Measurements from ENCODE around the gene NMNAT3. TPM values are rescaled to one million over a fixed set of nuclear protein-coding genes. Genes with fewer than 3 reads are reported as not detected.

Gene NMNAT3
- polyA plus RNA-seq, 1 donor (not counting 4 experiments of a cell fraction or from before 2014, with no cell fraction given) = 1.6 TPM

DNA sequence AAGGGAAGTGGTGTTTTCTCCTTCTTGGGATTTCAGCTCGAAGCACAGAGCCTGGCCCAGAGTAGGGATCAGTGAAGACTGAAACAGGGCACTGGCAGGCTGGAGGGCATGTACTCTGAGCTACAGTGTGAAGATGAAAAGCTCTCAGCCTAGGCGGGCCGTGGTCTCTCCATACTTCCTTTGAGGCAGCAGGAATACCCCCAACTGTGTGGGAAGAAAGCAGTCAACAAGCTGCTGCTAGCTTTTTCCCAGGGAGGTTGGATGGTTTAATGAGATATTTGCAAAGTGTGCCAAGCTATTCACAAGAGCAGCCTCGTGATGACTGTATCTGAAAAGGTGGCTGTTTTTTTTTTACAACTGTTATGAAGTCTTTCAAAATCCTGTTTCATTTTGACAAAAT, 47.2 kb downstream of the NMNAT3 start:
- H4K20me1 ChIP-seq (ENCODE audit: control insufficient read depth, extremely low read depth, insufficient read depth, low read length) = no peaks in the 10 kb centered on the region
- H3K4me2 ChIP-seq (ENCODE audit: control insufficient read depth, extremely low read depth, insufficient read depth, low read depth, low read length) = no peak overlapping the region
- no peaks in the 10 kb centered on the region for H3K27me3 ChIP-seq (ENCODE audit: control insufficient read depth, extremely low read depth, insufficient read depth, low read length)
- no peak for DNase-seq (ENCODE audit: low read depth, low spot score)
- TF ChIP-seq EZH2 (IDR thresholded peaks at IDR 0.05; ENCODE audit: low read length) = no peak
- TF ChIP-seq, protein P1, sequence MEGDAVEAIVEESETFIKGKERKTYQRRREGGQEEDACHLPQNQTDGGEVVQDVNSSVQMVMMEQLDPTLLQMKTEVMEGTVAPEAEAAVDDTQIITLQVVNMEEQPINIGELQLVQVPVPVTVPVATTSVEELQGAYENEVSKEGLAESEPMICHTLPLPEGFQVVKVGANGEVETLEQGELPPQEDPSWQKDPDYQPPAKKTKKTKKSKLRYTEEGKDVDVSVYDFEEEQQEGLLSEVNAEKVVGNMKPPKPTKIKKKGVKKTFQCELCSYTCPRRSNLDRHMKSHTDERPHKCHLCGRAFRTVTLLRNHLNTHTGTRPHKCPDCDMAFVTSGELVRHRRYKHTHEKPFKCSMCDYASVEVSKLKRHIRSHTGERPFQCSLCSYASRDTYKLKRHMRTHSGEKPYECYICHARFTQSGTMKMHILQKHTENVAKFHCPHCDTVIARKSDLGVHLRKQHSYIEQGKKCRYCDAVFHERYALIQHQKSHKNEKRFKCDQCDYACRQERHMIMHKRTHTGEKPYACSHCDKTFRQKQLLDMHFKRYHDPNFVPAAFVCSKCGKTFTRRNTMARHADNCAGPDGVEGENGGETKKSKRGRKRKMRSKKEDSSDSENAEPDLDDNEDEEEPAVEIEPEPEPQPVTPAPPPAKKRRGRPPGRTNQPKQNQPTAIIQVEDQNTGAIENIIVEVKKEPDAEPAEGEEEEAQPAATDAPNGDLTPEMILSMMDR (optimal IDR thresholded peaks at IDR 0.05 in 1 of 3, IDR thresholded peaks at IDR 0.05 in 1 of 3, conservative IDR thresholded peaks at IDR 0.05 in 1 of 3; ENCODE audit: extremely low read depth in 1 of 3, insufficient read depth in 2 of 3, low read length in 3 of 3) = no peak
- no peaks in the 10 kb centered on the region for H3K9me3 ChIP-seq (ENCODE audit: control insufficient read depth, low read depth, low read length)
- H3K36me3 ChIP-seq (ENCODE audit: control insufficient read depth in 2 of 2, extremely low read depth in 1 of 2, insufficient read depth in 2 of 2, low read length in 2 of 2) = no peaks in the 10 kb centered on the region
- H3K4me1 ChIP-seq (ENCODE audit: control insufficient read depth, extremely low read depth, insufficient read depth, low read length) = peaks cover 3% of the 10 kb centered on the region
- H2AFZ ChIP-seq (ENCODE audit: control insufficient read depth, low read length) = no peak overlapping the region
- H3K9ac ChIP-seq (ENCODE audit: control insufficient read depth, extremely low read depth, insufficient read depth, low read length) = no peak overlapping the region
- H3K27ac ChIP-seq (ENCODE audit: control insufficient read depth, insufficient read depth, low read length) = no peak overlapping the region
- dilution Hi-C loops (cut with MboI; ENCODE audit: extremely low pct_ligation_motif_present, low sequenced_read_pairs) = no loop called here
- no peak overlapping the region for H3K4me3 ChIP-seq (ENCODE audit: control insufficient read depth in 2 of 3, extremely low read depth in 1 of 3, insufficient read depth in 2 of 3, low read depth in 1 of 3, low read length in 3 of 3)
- no peak for FAIRE-seq
- no peaks in the 10 kb centered on the region for H3K79me2 ChIP-seq (ENCODE audit: control insufficient read depth, insufficient read depth, low read length)
- H3K9me1 ChIP-seq (ENCODE audit: control insufficient read depth, extremely low read depth, insufficient read depth, low read length) = peaks cover 3% of the 10 kb centered on the region

DNA sequence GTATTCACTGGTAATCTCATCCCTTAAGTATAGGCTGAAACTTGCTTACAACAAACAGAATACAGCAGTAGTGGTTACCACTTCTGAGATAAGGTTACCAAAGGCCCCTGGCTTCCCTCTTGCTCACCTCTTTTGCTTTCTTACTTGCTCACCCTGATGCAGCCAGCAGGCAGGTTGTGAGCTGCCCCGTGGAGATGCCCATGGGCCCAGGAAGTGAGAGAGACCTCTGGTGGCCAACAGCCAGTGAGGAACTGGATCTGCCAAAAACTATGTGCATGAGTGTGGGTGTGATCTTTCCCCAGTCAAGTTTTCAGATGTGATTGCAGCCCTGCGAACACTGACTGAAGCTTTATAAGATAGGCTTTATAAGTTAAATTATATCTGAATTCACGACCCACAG, 48.7 kb downstream of the NMNAT3 start:
- Histone ChIP-seq H3K4me2 (ENCODE audit: control insufficient read depth, extremely low read depth, insufficient read depth, low read depth, low read length) (no peak overlapping the region), H2AFZ (ENCODE audit: control insufficient read depth, low read length) (peak overlapping the region; percentile 45), H3K79me2 (ENCODE audit: control insufficient read depth, insufficient read depth, low read length) (no peaks in the 10 kb centered on the region), H3K9me1 (ENCODE audit: control insufficient read depth, extremely low read depth, insufficient read depth, low read length) (peaks cover 3% of the 10 kb centered on the region), H3K9me3 (ENCODE audit: control insufficient read depth, low read depth, low read length) (no peaks in the 10 kb centered on the region), H3K9ac (ENCODE audit: control insufficient read depth, extremely low read depth, insufficient read depth, low read length) (no peak overlapping the region), H3K4me3 (ENCODE audit: control insufficient read depth in 2 of 3, extremely low read depth in 1 of 3, insufficient read depth in 2 of 3, low read depth in 1 of 3, low read length in 3 of 3) (no peak overlapping the region), H3K4me1 (ENCODE audit: control insufficient read depth, extremely low read depth, insufficient read depth, low read length) (peaks cover 3% of the 10 kb centered on the region), H3K27ac (ENCODE audit: control insufficient read depth, insufficient read depth, low read length) (no peak overlapping the region), H3K36me3 (ENCODE audit: control insufficient read depth in 2 of 2, extremely low read depth in 1 of 2, insufficient read depth in 2 of 2, low read length in 2 of 2) (no peaks in the 10 kb centered on the region), H3K27me3 (ENCODE audit: control insufficient read depth, extremely low read depth, insufficient read depth, low read length) (no peaks in the 10 kb centered on the region), H4K20me1 (ENCODE audit: control insufficient read depth, extremely low read depth, insufficient read depth, low read length) (no peaks in the 10 kb centered on the region)
- TF ChIP-seq EZH2 (IDR thresholded peaks at IDR 0.05; ENCODE audit: low read length) = no peak
- TF ChIP-seq, protein P1 (optimal IDR thresholded peaks at IDR 0.05 in 1 of 3, IDR thresholded peaks at IDR 0.05 in 1 of 3, conservative IDR thresholded peaks at IDR 0.05 in 1 of 3; ENCODE audit: extremely low read depth in 1 of 3, insufficient read depth in 2 of 3, low read length in 3 of 3) = peak; percentile 77 to 81 (median 78)
- FAIRE-seq = no peak
- dilution Hi-C loops (cut with MboI; ENCODE audit: extremely low pct_ligation_motif_present, low sequenced_read_pairs) = no loop called here
- peak; percentile 19 for DNase-seq (ENCODE audit: low read depth, low spot score)

All from keratinocyte (primary cell).